PFSK-1 (cell line): ENCODE data around the gene ADGB.

Source experiments
- FOXP2 ChIP-seq: optimal IDR thresholded peaks from 2 replicates; pipeline ENCODE3; 2011; ENCODE audit warnings: borderline replicate concordance, control low read depth, inconsistent platforms; ENCODE audit not compliant: insufficient read depth; ENCODE audit errors: extremely low read length, extremely low read depth
- POLR2AphosphoS5 ChIP-seq: IDR thresholded peaks from 2 replicates; pipeline ENCODE4 v1.6.1; 2012; ENCODE audit warnings: low read depth, mild to moderate bottlenecking, control low read depth, low read length, moderate library complexity
- SIN3A ChIP-seq: IDR thresholded peaks from 2 replicates; pipeline ENCODE4 v1.6.1; 2012; ENCODE audit warnings: mild to moderate bottlenecking, low read length, moderate library complexity, borderline replicate concordance; ENCODE audit not compliant: insufficient read depth
- TAF1 ChIP-seq: IDR thresholded peaks from 2 replicates; pipeline ENCODE4 v1.6.1; 2012; ENCODE audit warnings: low read length, control low read depth, borderline replicate concordance; ENCODE audit not compliant: insufficient read depth
- TF ChIP-seq, protein P1 (sequence below), 2 experiments: IDR thresholded peaks; 2 replicates each; pipeline versions ENCODE4 v1.6.1 to v1.8.0; 2011 to 2012; ENCODE audit warnings: low read depth in 2 of 2, low read length in 2 of 2, control low read depth in 1 of 2, inconsistent platforms in 1 of 2, mild to moderate bottlenecking in 1 of 2, moderate library complexity in 1 of 2; ENCODE audit not compliant: insufficient read depth in 1 of 2

The ADGB gene

DNA sequence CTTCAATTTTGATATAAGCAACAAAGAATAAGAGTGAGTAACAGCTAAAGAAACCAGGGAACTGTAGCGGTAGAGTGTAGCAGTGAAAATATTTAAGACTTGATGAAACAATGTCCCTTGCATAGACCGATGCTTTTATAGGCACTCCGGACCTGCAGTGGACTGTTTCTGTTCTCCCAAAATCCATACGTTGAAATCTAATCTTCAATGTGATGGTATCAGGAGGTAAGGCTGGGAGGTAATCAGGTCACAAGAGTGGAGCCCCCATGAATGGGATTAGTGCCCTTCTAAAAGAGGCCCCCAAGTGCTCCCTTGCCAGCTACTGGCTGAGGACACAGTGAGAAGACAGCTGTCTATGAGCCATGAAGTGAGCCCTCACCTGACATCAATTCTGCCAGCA is 260.4 kb downstream of the ADGB start:
- TF ChIP-seq SIN3A (no peak), POLR2AphosphoS5 (no peak), TAF1 (no peak), FOXP2 (no peak)
- TF ChIP-seq, protein P1, sequence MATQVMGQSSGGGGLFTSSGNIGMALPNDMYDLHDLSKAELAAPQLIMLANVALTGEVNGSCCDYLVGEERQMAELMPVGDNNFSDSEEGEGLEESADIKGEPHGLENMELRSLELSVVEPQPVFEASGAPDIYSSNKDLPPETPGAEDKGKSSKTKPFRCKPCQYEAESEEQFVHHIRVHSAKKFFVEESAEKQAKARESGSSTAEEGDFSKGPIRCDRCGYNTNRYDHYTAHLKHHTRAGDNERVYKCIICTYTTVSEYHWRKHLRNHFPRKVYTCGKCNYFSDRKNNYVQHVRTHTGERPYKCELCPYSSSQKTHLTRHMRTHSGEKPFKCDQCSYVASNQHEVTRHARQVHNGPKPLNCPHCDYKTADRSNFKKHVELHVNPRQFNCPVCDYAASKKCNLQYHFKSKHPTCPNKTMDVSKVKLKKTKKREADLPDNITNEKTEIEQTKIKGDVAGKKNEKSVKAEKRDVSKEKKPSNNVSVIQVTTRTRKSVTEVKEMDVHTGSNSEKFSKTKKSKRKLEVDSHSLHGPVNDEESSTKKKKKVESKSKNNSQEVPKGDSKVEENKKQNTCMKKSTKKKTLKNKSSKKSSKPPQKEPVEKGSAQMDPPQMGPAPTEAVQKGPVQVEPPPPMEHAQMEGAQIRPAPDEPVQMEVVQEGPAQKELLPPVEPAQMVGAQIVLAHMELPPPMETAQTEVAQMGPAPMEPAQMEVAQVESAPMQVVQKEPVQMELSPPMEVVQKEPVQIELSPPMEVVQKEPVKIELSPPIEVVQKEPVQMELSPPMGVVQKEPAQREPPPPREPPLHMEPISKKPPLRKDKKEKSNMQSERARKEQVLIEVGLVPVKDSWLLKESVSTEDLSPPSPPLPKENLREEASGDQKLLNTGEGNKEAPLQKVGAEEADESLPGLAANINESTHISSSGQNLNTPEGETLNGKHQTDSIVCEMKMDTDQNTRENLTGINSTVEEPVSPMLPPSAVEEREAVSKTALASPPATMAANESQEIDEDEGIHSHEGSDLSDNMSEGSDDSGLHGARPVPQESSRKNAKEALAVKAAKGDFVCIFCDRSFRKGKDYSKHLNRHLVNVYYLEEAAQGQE (IDR thresholded peaks at IDR 0.05; ENCODE audit: insufficient read depth in 1 of 2, low read depth in 2 of 2, low read length in 2 of 2): no peak

DNA sequence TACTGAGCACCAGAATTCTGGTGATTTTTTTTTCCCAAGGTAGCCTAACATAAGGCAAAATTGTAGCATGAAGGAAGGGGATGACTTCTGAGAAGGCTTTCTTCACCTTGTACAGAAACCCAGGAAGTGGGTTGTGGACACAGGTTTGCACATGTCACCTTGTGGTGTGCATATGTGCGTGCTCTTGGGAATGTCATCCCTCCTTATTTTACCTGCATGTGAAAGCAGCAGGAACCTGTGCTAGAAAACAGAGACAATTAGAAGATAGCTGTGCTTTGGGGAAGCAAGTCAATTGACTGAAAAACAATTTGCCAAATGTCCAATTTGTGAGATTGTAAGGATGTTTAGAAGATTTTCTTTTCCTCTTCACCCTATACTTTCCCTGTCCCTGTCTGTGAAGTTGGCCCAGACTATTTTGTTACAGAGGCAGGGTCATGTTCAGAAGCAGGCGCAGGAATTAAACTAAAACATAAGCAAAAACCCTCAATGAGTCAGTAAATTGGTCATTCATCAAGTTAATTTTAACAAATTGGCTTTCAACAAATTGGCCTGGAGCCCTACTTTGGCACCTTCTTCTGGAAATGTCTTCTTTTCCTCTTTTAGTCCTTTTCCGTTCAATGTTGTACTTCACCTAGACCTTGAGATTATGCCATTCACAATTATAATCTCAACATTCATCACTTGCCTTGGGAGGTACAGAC is 261.2 kb downstream of the ADGB start:
- TF ChIP-seq TAF1: no peak
- no peak for TF ChIP-seq POLR2AphosphoS5
- TF ChIP-seq FOXP2: no peak
- TF ChIP-seq, protein P1 (IDR thresholded peaks at IDR 0.05; ENCODE audit: insufficient read depth in 1 of 2, low read depth in 2 of 2, low read length in 2 of 2): no peak
- no peak for TF ChIP-seq SIN3A

- TF ChIP-seq TAF1: no peak
- no peak for TF ChIP-seq FOXP2
- TF ChIP-seq SIN3A: no peak
Observed at GRCh38 chr6:146860583-146860982, 261.8 kb downstream of the ADGB start.

- TF ChIP-seq, protein P1 (IDR thresholded peaks at IDR 0.05; ENCODE audit: insufficient read depth in 1 of 2, low read depth in 2 of 2, low read length in 2 of 2): no peak
- TF ChIP-seq TAF1: no peak
- TF ChIP-seq POLR2AphosphoS5: no peak
- TF ChIP-seq SIN3A: no peak
- no peak for TF ChIP-seq FOXP2
Observed at GRCh38 chr6:146861029-146861563, 262.3 kb downstream of the ADGB start.

DNA sequence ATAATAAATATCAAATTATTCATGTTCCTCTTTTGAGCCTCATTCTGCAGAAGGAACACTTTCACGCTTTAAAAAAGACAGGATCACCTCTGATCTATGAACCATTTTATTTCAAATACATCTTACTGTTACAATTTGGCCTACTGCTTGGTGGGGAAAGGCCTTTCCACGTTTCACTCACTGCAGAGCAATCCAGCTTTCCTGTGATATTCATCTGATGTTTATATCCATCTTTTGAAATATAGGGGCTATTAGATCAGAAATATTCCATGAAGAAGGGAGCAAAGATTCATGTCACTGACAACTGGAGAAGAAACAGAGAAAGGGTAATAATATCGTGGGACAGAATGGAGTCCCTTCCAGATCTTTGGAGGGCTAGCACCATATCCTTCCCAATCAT is 262.9 kb downstream of the ADGB start:
- no peak for TF ChIP-seq FOXP2
- no peak for TF ChIP-seq SIN3A
- TF ChIP-seq TAF1: no peak
- TF ChIP-seq POLR2AphosphoS5: no peak
- TF ChIP-seq, protein P1 (IDR thresholded peaks at IDR 0.05; ENCODE audit: insufficient read depth in 1 of 2, low read depth in 2 of 2, low read length in 2 of 2): no peak
